ENCODE measurements around the gene ALOX5. TPM values are rescaled to one million over a fixed set of nuclear protein-coding genes. Genes with fewer than 3 reads are reported as not detected.

ALOX5 gene
- total RNA-seq: 0.13 TPM in 1 of 2 replicates, not detected in the other

DNA sequence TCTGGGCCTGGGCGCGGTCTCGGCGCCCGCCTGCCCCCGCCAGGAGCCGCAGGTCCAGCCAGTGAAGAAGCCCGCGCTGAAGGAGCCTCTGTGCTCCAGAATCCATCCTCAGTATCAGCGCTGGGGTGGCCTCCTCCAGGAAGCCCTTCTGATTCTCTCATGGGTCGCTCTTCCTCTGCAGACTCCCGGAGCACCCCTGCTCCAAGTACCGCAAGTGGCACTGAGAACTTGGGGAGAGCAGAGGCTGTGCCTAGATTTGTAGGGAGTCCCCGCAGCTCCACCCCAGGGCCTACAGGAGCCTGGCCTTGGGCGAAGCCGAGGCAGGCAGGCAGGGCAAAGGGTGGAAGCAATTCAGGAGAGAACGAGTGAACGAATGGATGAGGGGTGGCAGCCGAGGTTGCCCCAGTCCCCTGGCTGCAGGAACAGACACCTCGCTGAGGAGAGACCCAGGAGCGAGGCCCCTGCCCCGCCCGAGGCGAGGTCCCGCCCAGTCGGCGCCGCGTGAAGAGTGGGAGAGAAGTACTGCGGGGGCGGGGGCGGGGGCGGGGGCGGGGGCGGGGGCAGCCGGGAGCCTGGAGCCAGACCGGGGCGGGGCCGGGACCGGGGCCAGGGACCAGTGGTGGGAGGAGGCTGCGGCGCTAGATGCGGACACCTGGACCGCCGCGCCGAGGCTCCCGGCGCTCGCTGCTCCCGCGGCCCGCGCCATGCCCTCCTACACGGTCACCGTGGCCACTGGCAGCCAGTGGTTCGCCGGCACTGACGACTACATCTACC is at the start of gene ALOX5:
Gene ALOX5 (plus strand): TSS at position 641 of the 774 bp plus-strand sequence. CDS start 64 bp downstream, at position 705.

Other genes starting within 250 kb of the ALOX5 start
- not detected in 2 replicates for gene OR13A1, start 58.6 kb upstream of the ALOX5 start, total RNA-seq